ENCODE measurements around the gene PKP3.

The PKP3 gene

DNA sequence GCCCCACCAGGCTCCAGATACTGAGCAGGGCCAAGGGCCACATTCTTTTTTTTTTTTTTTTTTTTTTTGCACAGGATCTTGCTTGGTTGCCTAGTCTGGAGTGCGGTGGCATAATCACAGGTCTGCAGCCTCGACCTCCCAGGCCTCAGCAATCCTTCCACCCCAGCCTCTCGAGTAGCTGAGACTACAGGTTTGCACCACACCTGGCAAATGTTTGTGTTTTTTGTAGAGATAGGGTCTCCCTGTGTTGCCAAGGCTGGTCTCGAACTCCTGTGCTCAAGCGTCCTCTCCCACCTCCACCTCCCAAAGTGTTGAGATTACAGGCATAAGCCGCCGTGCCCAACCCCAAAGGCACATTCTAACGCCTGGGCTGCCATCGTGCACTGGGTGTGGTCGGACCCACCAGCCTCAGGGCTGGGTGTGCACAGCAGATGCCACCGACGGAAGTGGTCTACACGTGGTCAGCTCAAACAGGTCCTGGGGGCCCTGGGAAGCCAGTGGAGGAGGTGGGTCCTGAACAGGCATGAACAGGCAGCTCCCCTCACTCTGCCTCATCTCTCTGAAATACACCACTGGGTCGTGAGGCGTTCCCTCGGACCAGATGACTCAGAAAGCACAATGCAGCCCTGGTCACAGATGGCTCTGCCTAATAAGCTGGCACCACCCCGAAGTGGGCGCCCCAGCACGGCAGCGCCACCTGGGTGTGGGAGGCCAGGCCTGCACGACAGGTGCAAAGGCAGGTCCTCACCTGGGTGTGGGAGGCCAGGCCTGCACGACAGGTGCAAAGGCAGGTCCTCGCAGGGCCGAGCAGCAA is 29.9 kb upstream of the PKP3 start:
- DNase-seq: peak; percentile 76

- DNase-seq: no peak
These were observed 28.9 kb upstream of the PKP3 start for GRCh38 chr11:364991-365725.

- DNase-seq: no peak
These were observed 28.2 kb upstream of the PKP3 start for GRCh38 chr11:365831-366230.

DNA sequence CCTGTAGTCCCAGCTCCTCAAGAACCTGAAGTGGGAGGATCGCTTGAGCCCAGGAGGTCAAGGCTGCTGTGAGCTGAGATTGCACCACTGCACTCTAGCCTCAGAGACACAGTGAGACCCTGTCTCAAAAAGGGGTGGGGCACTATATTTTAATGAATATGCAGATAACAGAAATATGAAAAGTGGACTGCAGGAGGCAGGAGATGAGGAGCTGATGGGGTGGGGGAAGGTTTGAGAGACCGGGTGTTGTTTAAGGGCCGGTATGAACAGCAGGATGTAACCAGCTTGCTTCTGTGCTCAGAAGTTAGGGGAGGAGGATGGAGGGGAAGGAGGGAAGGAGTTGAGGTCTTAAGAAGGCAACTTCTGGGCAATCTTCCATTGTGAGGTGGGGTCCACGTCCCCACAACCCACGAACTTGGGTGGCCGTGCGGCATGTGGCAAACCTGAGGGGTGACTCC is 26.0 kb upstream of the PKP3 start:
- no peak for DNase-seq

- DNase-seq: no peak
These were observed 25.3 kb upstream of the PKP3 start for GRCh38 chr11:368414-369335.

- DNase-seq: no peak
These were observed 24.5 kb upstream of the PKP3 start, which contains the start of gene B4GALNT4 for GRCh38 chr11:369336-370018. TSS of gene B4GALNT4 (plus strand) at chr11:369499. CDS start at chr11:369804, 305 bp downstream.

DNA sequence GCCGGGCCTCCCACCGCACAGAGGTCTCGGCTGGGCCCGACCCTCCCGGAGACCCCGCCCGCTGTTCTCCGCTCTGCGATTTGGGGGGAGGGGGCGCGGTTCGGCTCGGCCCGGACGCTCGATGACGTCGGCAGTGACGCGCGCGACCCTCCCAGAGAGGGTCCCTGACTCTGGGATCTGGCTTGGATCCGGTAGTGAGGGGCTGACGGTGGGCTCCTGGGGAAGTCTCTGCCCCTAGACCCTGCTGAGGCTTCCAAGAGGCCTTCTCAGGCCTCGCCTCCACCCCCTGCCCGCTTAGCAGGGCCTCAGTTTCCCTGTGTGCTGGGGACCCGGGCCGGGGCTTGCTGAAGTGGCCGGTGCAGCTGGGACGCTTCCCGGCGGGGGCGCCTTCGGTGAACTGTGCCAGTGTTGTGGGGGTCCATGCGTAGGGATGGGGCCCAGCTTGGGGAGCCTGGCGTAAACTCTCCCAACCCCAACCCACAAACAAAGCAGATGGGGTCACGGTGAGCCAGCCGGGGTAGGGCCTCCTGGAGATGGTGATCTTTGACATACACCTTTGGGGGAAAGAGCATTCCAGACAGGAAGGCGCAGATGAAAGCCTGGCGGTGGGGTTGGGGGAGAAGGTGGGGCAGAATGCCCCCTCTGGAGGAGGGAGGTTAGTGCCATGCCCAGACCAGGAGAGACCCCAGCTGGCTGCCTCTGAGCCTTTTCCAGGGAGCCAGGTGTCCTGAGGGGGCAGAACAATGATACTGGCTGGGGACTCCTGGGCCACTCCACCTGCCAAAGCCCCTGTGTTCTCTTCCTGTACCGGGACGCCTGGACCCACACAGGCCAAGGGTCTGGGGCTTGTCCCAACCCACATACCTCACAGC is 23.7 kb upstream of the PKP3 start:
- no peak for DNase-seq

GRCh38 chr11:371051-371450 is 23.0 kb upstream of the PKP3 start:
- DNase-seq: no peak

DNA sequence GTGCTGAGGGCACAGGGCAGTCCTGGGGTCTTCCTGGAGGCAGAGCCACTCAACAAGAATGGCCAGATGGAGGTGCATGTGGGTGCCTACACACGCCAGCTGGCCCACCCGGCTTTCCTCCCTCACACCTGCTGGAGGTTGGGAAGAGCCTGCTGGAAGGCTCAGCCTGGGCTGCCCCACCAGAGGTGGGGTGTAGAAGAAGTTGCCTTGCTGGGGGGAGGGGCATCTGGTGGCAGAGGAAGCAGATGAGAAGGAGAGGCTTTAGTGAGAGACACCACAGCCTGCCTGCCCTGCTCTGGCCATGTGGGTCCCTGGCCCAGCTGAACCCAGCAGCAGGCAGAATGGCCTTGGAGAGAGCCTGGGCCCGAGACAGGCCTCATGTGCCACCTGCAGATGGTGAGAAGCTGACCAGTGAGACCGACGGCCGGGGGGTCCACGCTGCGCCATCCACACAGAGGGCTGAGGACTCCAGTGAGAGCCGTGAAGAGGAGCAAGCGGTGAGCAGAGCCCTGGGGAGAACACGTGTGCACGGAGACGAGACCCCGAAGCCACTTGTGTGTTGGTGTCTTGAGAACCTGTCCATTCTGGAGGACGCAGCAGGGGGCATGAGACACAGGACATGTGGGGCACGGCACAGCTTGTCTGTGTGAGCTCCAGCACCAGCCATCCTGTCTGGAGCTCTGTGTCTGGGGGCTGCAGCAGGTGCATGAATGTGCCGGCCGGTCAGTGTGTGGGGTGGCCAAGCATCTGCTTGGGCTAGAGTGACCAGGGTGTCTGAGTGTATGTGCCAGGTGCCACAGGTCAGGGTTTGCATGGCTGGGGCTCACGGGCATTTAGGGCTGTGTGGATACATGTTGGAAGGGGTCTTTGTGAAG is 22.1 kb upstream of the PKP3 start:
- DNase-seq: no peak

GRCh38 chr11:372809-373715 is 20.9 kb upstream of the PKP3 start:
- no peak for DNase-seq

- DNase-seq: no peak
These were observed 20.1 kb upstream of the PKP3 start for GRCh38 chr11:373716-374551.

- DNase-seq: no peak
These were observed 18.7 kb upstream of the PKP3 start for GRCh38 chr11:375065-376025.

DNA sequence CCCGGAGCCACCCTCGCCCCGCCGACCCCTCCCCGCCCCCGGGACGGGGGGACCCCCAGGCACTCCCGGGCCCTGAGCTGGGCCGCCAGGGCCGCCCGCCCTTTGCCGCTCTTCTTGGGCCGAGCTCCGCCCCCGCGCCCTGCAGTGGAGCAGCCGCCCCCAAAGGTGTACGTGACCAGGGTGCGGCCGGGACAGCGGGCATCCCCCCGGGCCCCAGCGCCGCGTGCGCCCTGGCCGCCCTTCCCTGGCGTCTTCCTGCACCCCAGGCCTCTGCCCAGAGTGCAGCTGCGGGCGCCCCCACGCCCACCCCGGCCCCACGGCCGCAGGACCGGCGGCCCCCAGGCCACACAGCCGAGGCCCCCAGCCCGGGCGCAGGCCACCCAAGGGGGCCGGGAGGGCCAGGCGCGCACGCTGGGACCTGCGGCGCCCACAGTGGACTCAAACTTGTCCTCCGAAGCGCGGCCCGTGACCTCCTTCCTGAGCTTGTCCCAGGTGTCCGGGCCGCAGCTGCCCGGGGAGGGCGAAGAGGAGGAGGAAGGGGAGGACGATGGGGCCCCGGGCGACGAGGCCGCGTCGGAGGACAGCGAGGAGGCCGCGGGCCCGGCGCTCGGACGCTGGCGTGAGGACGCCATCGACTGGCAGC is 17.4 kb upstream of the PKP3 start:
- DNase-seq: no peak

DNA sequence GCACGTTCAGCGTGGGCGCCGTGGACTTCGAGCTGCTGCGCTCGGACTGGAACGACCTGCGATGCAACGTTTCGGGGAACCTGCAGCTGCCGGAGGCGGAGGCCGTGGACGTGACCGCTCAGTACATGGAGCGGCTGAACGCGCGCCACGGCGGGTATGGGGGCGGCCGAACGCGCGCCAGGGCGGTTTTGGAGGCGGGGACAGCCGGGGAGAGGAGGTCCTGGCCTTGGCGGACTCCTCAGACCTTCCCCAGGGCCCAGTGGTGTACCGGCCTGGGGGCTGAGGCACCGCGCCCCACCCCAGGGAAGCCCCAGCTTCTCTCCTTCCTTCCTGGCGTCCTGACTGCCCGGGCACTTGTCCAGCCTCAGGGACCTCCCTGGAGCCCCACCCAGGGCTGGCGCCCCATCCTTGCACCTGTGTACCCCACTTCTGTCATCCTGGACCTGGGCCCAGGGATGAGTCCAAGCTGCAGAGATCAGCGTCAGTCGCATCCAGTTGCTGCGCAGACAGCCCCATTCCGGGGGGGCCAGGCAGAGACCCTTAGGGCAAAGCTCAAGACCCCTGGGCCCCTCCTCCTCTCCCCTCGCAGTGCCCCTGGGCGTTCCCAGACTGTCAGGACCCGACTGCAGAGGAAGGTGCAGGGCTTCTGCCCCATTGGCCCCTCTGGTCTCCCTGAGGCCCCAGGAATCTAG is 16.7 kb upstream of the PKP3 start:
- no peak for DNase-seq

- DNase-seq: no peak
These were observed 16.0 kb upstream of the PKP3 start for GRCh38 chr11:377883-378500.
